SH-SY5Y (cell line): ENCODE data around the gene AASS.

Experiments used
- GATA2 ChIP-seq: IDR thresholded peaks from 2 replicates; pipeline ENCODE4 v1.6.1; 2011; ENCODE audit warnings: mild to moderate bottlenecking, low read depth, low read length
- GATA3 ChIP-seq: IDR thresholded peaks from 2 replicates; pipeline ENCODE4 v1.6.1; 2011; ENCODE audit warnings: low read depth, mild to moderate bottlenecking, low read length, moderate library complexity

GRCh38 chr7:122148081-122148480 lies 4.0 kb upstream of the AASS start:
- TF ChIP-seq GATA2 (no peak), GATA3 (no peak)
